ENCODE results near the gene VPS13C. TPM values are rescaled to one million over a fixed set of nuclear protein-coding genes. Genes with fewer than 3 reads are reported as not detected.

Gene VPS13C
- polyA plus RNA-seq, 3 donors = 12.0 to 32.2 (median 18.4) TPM

DNA sequence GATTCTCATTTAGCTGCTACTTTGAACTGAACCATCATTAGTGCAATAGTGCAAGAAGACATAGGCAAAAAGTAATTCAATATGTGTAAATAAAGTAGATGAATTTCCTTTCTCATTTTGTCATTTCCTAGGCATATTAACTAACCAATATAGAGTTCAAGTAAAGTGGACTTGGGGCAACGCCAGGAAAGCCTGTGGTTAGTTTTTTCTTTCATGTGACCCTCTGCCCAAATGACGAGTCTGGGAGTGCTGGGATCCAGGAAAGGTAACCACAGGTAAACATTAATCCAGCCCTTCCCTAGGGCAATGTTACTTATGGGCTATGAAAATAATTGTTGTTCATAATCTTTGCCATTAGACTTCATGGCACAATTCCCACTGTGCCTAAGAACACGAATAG lies 181.0 kb downstream of the VPS13C start:
- DNase-seq = no peak
- TF ChIP-seq, protein P1, sequence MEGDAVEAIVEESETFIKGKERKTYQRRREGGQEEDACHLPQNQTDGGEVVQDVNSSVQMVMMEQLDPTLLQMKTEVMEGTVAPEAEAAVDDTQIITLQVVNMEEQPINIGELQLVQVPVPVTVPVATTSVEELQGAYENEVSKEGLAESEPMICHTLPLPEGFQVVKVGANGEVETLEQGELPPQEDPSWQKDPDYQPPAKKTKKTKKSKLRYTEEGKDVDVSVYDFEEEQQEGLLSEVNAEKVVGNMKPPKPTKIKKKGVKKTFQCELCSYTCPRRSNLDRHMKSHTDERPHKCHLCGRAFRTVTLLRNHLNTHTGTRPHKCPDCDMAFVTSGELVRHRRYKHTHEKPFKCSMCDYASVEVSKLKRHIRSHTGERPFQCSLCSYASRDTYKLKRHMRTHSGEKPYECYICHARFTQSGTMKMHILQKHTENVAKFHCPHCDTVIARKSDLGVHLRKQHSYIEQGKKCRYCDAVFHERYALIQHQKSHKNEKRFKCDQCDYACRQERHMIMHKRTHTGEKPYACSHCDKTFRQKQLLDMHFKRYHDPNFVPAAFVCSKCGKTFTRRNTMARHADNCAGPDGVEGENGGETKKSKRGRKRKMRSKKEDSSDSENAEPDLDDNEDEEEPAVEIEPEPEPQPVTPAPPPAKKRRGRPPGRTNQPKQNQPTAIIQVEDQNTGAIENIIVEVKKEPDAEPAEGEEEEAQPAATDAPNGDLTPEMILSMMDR (IDR thresholded peaks at IDR 0.05) = no peak
- H4K20me1 ChIP-seq (ENCODE audit: insufficient read depth, low read length) = no peaks in the 10 kb centered on the region
- Mint-ChIP-seq H3K27ac (no peak overlapping the region), H3K4me1 (no peaks in the 10 kb centered on the region), H3K9me3 (no peaks in the 10 kb centered on the region), H3K36me3 (peaks cover 67 to 69% of the 10 kb centered on the region in 2 donors), H3K27me3 (ENCODE audit: low read depth in 3 of 3) (no peaks in the 10 kb centered on the region), H3K4me3 (no peak overlapping the region)
- H3K4me2 ChIP-seq (replicated peaks; ENCODE audit: extremely low read depth, low read length, poor library complexity, severe bottlenecking) = no peak overlapping the region
- no peak overlapping the region for H3K9ac ChIP-seq (ENCODE audit: insufficient read depth, low read length, poor library complexity, severe bottlenecking)
- 80% methylated on average over 1 of the region's 3 CpGs for WGBS (ENCODE audit: insufficient coverage)
- no peak overlapping the region for H3K4me3 ChIP-seq (replicated peaks in 1 of 3; ENCODE audit: low read depth in 2 of 3, low read length in 3 of 3)
- H3K27ac ChIP-seq (ENCODE audit: low read depth in 1 of 2, low read length in 2 of 2) = no peak overlapping the region
- intact Hi-C loops (cut with micrococcal nuclease) = no loop called here
- no peaks in the 10 kb centered on the region for H3K27me3 ChIP-seq (ENCODE audit: control insufficient read depth in 2 of 2, insufficient read depth in 2 of 2, low read length in 2 of 2)
- H3K4me1 ChIP-seq (ENCODE audit: control insufficient read depth in 1 of 2, insufficient read depth in 2 of 2, low read length in 2 of 2) = no peaks in the 10 kb centered on the region
- H3K36me3 ChIP-seq (replicated peaks in 1 of 2; ENCODE audit: control insufficient read depth in 1 of 2, insufficient read depth in 2 of 2, low read length in 2 of 2) = peaks cover 78 to 93% of the 10 kb centered on the region in 2 donors
- no peaks in the 10 kb centered on the region for H3K79me2 ChIP-seq (ENCODE audit: insufficient read depth, low read length)
- H3K9me3 ChIP-seq (replicated peaks in 1 of 2; ENCODE audit: control insufficient read depth in 1 of 2, insufficient read depth in 1 of 2, low read length in 2 of 2) = no peaks in the 10 kb centered on the region
- H2AFZ ChIP-seq (ENCODE audit: insufficient read depth, low read depth, low read length, poor library complexity, severe bottlenecking) = no peak overlapping the region

DNA sequence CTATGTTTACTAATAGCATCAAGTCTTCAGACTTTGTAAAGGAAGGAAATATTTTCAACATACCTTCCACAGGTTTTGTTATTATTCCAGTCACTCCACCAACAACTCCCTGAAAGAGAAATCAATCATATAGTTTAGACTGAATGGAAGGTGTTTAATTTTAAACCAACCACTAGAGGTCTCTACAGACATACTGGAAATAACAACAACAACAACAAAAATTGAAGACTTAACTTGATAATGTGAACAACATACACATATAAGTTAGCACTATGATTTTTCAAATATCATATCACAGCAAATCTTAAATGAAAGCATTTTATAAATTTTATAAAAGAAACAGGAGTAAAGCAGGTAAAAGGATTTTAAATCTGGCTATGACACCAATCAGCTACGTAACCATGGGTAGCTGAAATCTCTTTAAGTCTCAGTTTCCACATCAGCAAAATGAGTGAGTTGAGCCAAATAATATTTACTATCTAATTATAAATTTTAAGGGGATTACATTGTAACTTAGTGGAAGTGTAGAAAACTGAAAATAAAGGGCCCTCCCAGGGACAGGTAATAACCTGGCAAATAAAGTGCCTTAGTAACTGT lies 188.2 kb downstream of the VPS13C start:
- H3K27me3 ChIP-seq (ENCODE audit: control insufficient read depth in 2 of 2, insufficient read depth in 2 of 2, low read length in 2 of 2) = no peaks in the 10 kb centered on the region

More for the DNA sequence above, 188.2 kb downstream of the VPS13C start:
- Histone ChIP-seq H4K20me1 (ENCODE audit: insufficient read depth, low read length) (peaks cover 2% of the 10 kb centered on the region), H3K36me3 (replicated peaks in 1 of 2; ENCODE audit: control insufficient read depth in 1 of 2, insufficient read depth in 2 of 2, low read length in 2 of 2) (peaks cover 86 to 94% of the 10 kb centered on the region in 2 donors), H3K4me2 (replicated peaks; ENCODE audit: extremely low read depth, low read length, poor library complexity, severe bottlenecking) (no peak overlapping the region), H3K9me3 (replicated peaks in 1 of 2; ENCODE audit: control insufficient read depth in 1 of 2, insufficient read depth in 1 of 2, low read length in 2 of 2) (no peaks in the 10 kb centered on the region), H3K4me3 (replicated peaks in 1 of 3; ENCODE audit: low read depth in 2 of 3, low read length in 3 of 3) (no peak overlapping the region), H3K4me1 (ENCODE audit: control insufficient read depth in 1 of 2, insufficient read depth in 2 of 2, low read length in 2 of 2) (no peaks in the 10 kb centered on the region), H3K79me2 (ENCODE audit: insufficient read depth, low read length) (no peaks in the 10 kb centered on the region), H2AFZ (ENCODE audit: insufficient read depth, low read depth, low read length, poor library complexity, severe bottlenecking) (no peak overlapping the region), H3K27ac (ENCODE audit: low read depth in 1 of 2, low read length in 2 of 2) (no peak overlapping the region), H3K9ac (ENCODE audit: insufficient read depth, low read length, poor library complexity, severe bottlenecking) (no peak overlapping the region)
- Mint-ChIP-seq H3K9me3 (peaks cover 0 to 2% (median 0%) of the 10 kb centered on the region in 7 donors), H3K27me3 (ENCODE audit: low read depth in 3 of 3) (no peaks in the 10 kb centered on the region), H3K27ac (no peak overlapping the region), H3K4me1 (no peaks in the 10 kb centered on the region), H3K36me3 (peaks cover 72 to 77% of the 10 kb centered on the region in 2 donors), H3K4me3 (no peak overlapping the region)
- TF ChIP-seq, protein P1 (IDR thresholded peaks at IDR 0.05) = peak; percentile 41
- no peak for DNase-seq
- WGBS (ENCODE audit: insufficient coverage) = no CpG with 5 or more reads among the region's 1 CpG
- intact Hi-C loops (cut with micrococcal nuclease) = no loop called here

All from CD14-positive monocyte (primary cell).